Endodermal cell (in vitro differentiated cells): ENCODE results near the gene SPOCK1. TPM values are rescaled to one million over a fixed set of nuclear protein-coding genes. Genes with fewer than 3 reads are reported as not detected.

Experiments used
- DNase-seq: peaks from one replicate; pipeline ENCODE4 v3.0.0-alpha.2; 2017
- H3K27ac ChIP-seq: 2 replicates; pipeline ENCODE4 v1.5.1; 2013; ENCODE audit warnings: mild to moderate bottlenecking, low read depth, low read length, moderate library complexity
- H3K27me3 ChIP-seq: 2 replicates; pipeline ENCODE4 v1.6.1; 2013; ENCODE audit warnings: mild to moderate bottlenecking, low read length, moderate library complexity; ENCODE audit not compliant: insufficient read depth, control insufficient read depth, poor library complexity, severe bottlenecking
- H3K36me3 ChIP-seq: 2 replicates; pipeline ENCODE4 v1.7.0; 2013; ENCODE audit warnings: mild to moderate bottlenecking, low read length, moderate library complexity; ENCODE audit not compliant: control insufficient read depth, insufficient read depth
- H3K4me1 ChIP-seq: one replicate; pipeline ENCODE4 v1.7.0; 2013; ENCODE audit warnings: low read length; ENCODE audit not compliant: control insufficient read depth, insufficient read depth
- H3K4me3 ChIP-seq: 2 replicates; pipeline ENCODE4 v1.5.1; 2013; ENCODE audit warnings: mild to moderate bottlenecking, low read length, moderate library complexity
- H3K9ac ChIP-seq: 2 replicates; pipeline ENCODE4 v1.6.1; 2013; ENCODE audit warnings: mild to moderate bottlenecking, low read length, moderate library complexity; ENCODE audit not compliant: poor library complexity, severe bottlenecking; ENCODE audit errors: extremely low read depth
- H3K9me3 ChIP-seq: 2 replicates; pipeline ENCODE4 v1.6.1; 2013; ENCODE audit warnings: mild to moderate bottlenecking, low read length, moderate library complexity; ENCODE audit not compliant: control insufficient read depth
- H3K27ac Mint-ChIP-seq: 2 replicates; pipeline ENCODE4 v1.8.0; 2020; ENCODE audit warnings: mixed read lengths
- H3K27me3 Mint-ChIP-seq: 2 replicates; pipeline ENCODE4 v1.8.0; 2021; ENCODE audit warnings: mild to moderate bottlenecking, mixed read lengths; ENCODE audit not compliant: insufficient read depth
- H3K36me3 Mint-ChIP-seq: 2 replicates; pipeline ENCODE4 v1.8.0; 2020; ENCODE audit warnings: low read depth, mixed read lengths
- H3K4me1 Mint-ChIP-seq: 2 replicates; pipeline ENCODE4 v1.8.0; 2020; ENCODE audit warnings: mixed read lengths
- H3K4me3 Mint-ChIP-seq: 2 replicates; pipeline ENCODE4 v1.8.0; 2020; ENCODE audit warnings: mild to moderate bottlenecking, moderate library complexity, mixed read lengths
- H3K9me3 Mint-ChIP-seq: 2 replicates; pipeline ENCODE4 v1.8.0; 2020; ENCODE audit warnings: mild to moderate bottlenecking, mixed read lengths
- CTCF ChIP-seq: fragments of 200-600 bp; sonication (generic); conservative IDR thresholded peaks from 2 replicates; pipeline ENCODE4 v1.5.0; 2021; ENCODE audit warnings: antibody characterized with exemption, mild to moderate bottlenecking
- WGBS, 2 experiments: methylation state at CpG; one replicate each; pipeline versions ENCODE4 v1.1.5 to v1.1.7; 2013; ENCODE audit warnings: missing lambda C conversion rate in 2 of 2, mixed read lengths in 1 of 2; ENCODE audit not compliant: insufficient coverage in 1 of 2, insufficient read length in 1 of 2; 5-methylcytosine and 5-hydroxymethylcytosine counted together
- total RNA-seq, 2 donors: library from RNA; stranded (reverse); fragmentation: NEBNext Ultra II Directional in 1 of 2; extraction: Animal tissue kit (Norgen Biotek cat#: 25700) in 1 of 2; gene quantifications; 2 replicates in 1 of 2; 3 replicates in 1 of 2; pipeline ENCODE4 v1.2.1, GENCODE V29; 2021

SPOCK1 gene
- total RNA-seq, 2 donors from 2014 or later: 25.8 to 39.8 TPM

GRCh38 chr5:137504916-137505315, 5.8 kb upstream of the SPOCK1 start:
- Histone ChIP-seq H3K9ac (no peak overlapping the region), H3K9me3 (no peaks in the 10 kb centered on the region), H3K4me3 (no peak overlapping the region), H3K27ac (no peak overlapping the region), H3K36me3 (no peaks in the 10 kb centered on the region), H3K4me1 (no peaks in the 10 kb centered on the region), H3K27me3 (peaks cover 28% of the 10 kb centered on the region)
- no peaks in the 10 kb centered on the region for H3K4me1 Mint-ChIP-seq
- H3K4me3 Mint-ChIP-seq: no peak overlapping the region
- no peaks in the 10 kb centered on the region for H3K36me3 Mint-ChIP-seq
- DNase-seq: no peak
- H3K9me3 Mint-ChIP-seq: no peaks in the 10 kb centered on the region
- TF ChIP-seq CTCF: no peak
- H3K27ac Mint-ChIP-seq: no peak overlapping the region
- H3K27me3 Mint-ChIP-seq: peaks cover 9% of the 10 kb centered on the region

DNA sequence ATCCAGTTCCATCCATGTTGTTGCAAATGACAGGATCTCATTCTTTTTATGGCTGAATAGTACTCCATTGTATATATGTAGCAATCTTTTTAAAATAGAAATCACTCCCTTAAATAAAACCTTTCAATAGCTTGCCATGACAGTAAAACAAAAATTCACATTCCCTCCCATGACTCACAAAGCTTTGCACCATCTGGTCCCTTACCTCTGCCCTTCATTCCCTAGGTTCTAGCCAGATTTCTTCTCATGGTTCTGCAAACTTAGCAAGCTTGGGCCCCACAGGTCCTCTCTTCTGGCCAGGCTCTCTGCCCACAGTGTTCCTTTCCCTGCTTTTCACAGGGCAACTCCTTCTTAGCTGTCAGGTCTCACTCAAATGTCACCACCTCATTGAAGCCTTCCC, 4.3 kb upstream of the SPOCK1 start:
- Mint-ChIP-seq H3K36me3 (no peaks in the 10 kb centered on the region), H3K9me3 (no peaks in the 10 kb centered on the region), H3K27ac (no peak overlapping the region), H3K27me3 (peaks cover 13% of the 10 kb centered on the region), H3K4me1 (no peaks in the 10 kb centered on the region), H3K4me3 (no peak overlapping the region)
- Histone ChIP-seq H3K27me3 (peaks cover 33% of the 10 kb centered on the region), H3K9ac (no peak overlapping the region), H3K9me3 (no peaks in the 10 kb centered on the region), H3K27ac (no peak overlapping the region), H3K4me3 (no peak overlapping the region), H3K4me1 (no peaks in the 10 kb centered on the region), H3K36me3 (no peaks in the 10 kb centered on the region)
- DNase-seq: no peak
- TF ChIP-seq CTCF: no peak

DNA sequence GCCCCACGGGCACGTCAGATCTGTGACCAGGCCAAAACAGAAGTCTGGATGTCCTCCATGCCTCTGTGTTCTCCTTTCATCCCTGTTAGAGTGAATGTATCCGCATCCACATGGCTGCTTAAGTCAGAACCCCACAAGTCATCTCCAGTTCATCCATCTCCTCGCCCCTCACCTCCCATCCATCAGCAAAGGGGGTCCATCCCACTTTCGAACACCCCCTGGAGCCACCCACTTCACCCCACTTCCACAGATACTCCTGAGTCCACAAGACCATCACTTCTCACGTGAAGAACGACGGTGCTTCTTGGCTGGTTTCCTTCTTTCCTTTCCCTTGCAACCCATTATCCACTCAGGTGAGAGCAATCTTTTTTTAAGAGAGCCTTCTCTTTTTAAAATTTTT, 3.5 kb upstream of the SPOCK1 start:
- no peaks in the 10 kb centered on the region for H3K9me3 Mint-ChIP-seq

More for the DNA sequence above, 3.5 kb upstream of the SPOCK1 start:
- no peaks in the 10 kb centered on the region for H3K36me3 Mint-ChIP-seq
- no peak for DNase-seq
- no peak overlapping the region for H3K4me3 Mint-ChIP-seq
- Histone ChIP-seq H3K36me3 (no peaks in the 10 kb centered on the region), H3K4me3 (no peak overlapping the region), H3K4me1 (no peaks in the 10 kb centered on the region), H3K9ac (no peak overlapping the region), H3K27me3 (peaks cover 42% of the 10 kb centered on the region), H3K9me3 (no peaks in the 10 kb centered on the region), H3K27ac (no peak overlapping the region)
- no peak for TF ChIP-seq CTCF
- H3K4me1 Mint-ChIP-seq: no peaks in the 10 kb centered on the region
- 87 to 94% methylated on average over 5 to 8 of the region's 8 CpGs for WGBS, 2 experiments
- H3K27me3 Mint-ChIP-seq: peaks cover 20% of the 10 kb centered on the region
- H3K27ac Mint-ChIP-seq: no peak overlapping the region
